GM12891 (cell line): ENCODE data around the gene DSG1.

Experiments
- PAX5 ChIP-seq: IDR thresholded peaks from 2 replicates; pipeline ENCODE4 v1.6.1; 2011; ENCODE audit warnings: low read length, moderate library complexity, mild to moderate bottlenecking; ENCODE audit not compliant: insufficient read depth, severe bottlenecking
- POLR2A ChIP-seq: IDR thresholded peaks from 2 replicates; pipeline ENCODE4 v1.6.1; 2011; ENCODE audit warnings: low read depth, low read length, control low read depth
- POLR2AphosphoS5 ChIP-seq: IDR thresholded peaks from 2 replicates; pipeline ENCODE4 v1.6.1; 2011; ENCODE audit warnings: low read depth, low read length, control low read depth
- POU2F2 ChIP-seq: IDR thresholded peaks from 2 replicates; pipeline ENCODE4 v1.6.1; 2011; ENCODE audit warnings: low read depth, mild to moderate bottlenecking, control low read depth, low read length, moderate library complexity
- TAF1 ChIP-seq: IDR thresholded peaks from 2 replicates; pipeline ENCODE4 v1.6.1; 2011; ENCODE audit warnings: low read depth, low read length, control low read depth

DNA sequence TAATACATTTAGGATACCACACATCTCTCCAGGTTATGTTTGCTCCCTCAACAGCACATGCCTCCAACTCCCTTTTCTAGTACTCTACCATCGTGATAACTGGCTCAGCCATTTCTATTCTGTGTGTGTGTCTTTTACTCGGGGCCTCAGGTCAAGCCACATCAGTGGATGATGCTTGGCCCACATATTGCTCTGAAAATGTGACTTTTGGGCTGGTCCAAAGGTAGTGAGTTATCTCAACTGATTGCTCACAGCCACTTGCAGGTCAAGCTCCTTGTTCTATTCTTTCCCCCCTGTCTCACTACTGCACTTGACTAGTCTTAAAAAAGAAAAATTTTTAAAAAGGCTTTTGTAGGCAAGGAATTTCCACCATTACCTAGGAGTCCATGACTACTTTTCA lies 64.1 kb downstream of the DSG1 start:
- TF ChIP-seq POLR2A (no peak), POLR2AphosphoS5 (no peak), TAF1 (no peak), POU2F2 (no peak), PAX5 (no peak)
